Stimulated activated naive CD8-positive, alpha-beta T cell treated with anti-CD3 and anti-CD28 coated beads, Interleukin-15, amount 100 ng/mL, for 72 hours (primary cell): ENCODE data around the gene APLF.
"Not testable (repeated sequence)": the region's sequence is repeated elsewhere in the genome, so short reads cannot be mapped to it uniquely, and the experiment has no call there.

Source experiments
- ATAC-seq: fragments of 150-1000 bp; cut with Tn5 transposase; 2 replicates; pipeline ENCODE4 v1.10.0; 2021; ENCODE audit warnings: mild to moderate bottlenecking, moderate library complexity
- DNase-seq, 2 donors: peaks; one replicate each; pipeline ENCODE4 v3.0.0; 2021 to 2022
- H3K27ac Mint-ChIP-seq, 2 donors: one replicate each; pipeline ENCODE4 v1.8.0; 2022; ENCODE audit warnings: mild to moderate bottlenecking in 2 of 2, mixed read lengths in 2 of 2, moderate library complexity in 2 of 2
- H3K27me3 Mint-ChIP-seq: one replicate; pipeline ENCODE4 v1.8.0; 2022; ENCODE audit warnings: mixed read lengths
- H3K4me1 Mint-ChIP-seq: one replicate; pipeline ENCODE4 v1.8.0; 2022; ENCODE audit warnings: mild to moderate bottlenecking, mixed read lengths
- H3K4me3 Mint-ChIP-seq, 2 donors: one replicate each; pipeline ENCODE4 v1.8.0; 2022; ENCODE audit warnings: mild to moderate bottlenecking in 2 of 2, mixed read lengths in 2 of 2, moderate library complexity in 1 of 2
- H3K9me3 Mint-ChIP-seq, 2 donors: one replicate each; pipeline ENCODE4 v1.8.0; 2022; ENCODE audit warnings: mixed read lengths in 2 of 2

Gene APLF

DNA sequence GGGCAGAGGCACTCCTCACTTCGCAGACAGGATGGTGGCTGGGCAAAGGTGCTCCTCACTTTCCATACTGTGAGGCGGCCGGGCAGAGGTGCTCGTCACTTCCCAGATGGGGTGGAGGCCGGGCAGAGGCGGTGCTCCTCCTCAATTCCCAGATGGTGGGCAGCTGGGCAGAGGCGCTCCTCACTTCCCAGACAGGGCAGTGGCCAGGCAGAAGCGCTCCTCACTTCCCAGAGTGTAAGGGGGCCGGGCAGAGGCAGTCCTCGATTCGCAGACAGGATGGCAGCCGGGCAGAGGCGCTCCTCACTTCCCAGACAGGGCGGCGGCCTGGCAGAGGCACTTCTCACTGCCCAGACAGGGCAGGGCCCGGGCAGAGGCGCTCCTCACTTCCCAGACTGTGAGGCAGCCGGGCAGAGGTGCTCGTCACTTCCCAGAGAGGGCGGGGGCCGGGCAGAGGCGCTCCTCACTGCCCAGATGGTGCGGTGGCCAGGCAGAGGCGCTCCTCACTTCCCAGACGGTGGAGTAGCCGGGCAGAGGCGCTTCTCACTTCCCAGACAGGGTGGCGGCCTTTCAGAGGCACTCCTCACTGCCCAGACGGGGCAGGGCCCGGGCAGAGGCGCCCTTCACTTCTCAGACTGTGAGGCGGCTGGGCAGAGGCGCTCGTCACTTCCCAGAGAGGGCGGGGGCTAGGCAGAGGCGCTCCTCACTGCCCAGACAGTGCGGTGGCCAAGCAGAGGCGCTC is 60.1 kb downstream of the APLF start:
- not testable (repeated sequence) for H3K27me3 Mint-ChIP-seq, ATAC-seq, H3K27ac Mint-ChIP-seq, H3K9me3 Mint-ChIP-seq, H3K4me1 Mint-ChIP-seq, DNase-seq, H3K4me3 Mint-ChIP-seq

GRCh38 chr2:68529156-68529555 is 61.8 kb downstream of the APLF start:
- not testable (repeated sequence) for H3K27ac Mint-ChIP-seq, H3K4me1 Mint-ChIP-seq, H3K4me3 Mint-ChIP-seq, DNase-seq, H3K27me3 Mint-ChIP-seq, ATAC-seq, H3K9me3 Mint-ChIP-seq

DNA sequence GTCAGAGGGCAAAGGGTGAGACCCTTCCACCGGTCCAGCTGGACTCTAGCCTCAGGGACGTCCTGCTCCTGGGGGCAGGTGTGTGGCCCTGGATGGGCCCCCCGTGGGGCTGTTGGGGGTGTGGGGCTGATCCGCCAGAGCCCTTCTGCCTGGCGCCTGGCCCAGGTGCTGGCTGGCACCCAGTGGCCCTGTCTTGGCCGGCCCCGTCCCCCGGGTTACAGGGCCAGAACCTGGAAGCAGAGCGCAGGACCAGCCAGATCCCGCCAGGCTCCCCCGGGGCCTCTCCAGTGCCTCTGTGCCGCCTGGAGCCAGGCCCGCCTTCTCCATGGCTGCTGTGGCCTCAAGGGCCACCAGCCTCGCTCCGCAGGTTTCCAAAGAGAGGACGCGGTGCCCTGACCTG is 62.3 kb downstream of the APLF start:
- not testable (repeated sequence) for H3K27me3 Mint-ChIP-seq, H3K4me3 Mint-ChIP-seq, DNase-seq, H3K4me1 Mint-ChIP-seq, H3K9me3 Mint-ChIP-seq, ATAC-seq, H3K27ac Mint-ChIP-seq

DNA sequence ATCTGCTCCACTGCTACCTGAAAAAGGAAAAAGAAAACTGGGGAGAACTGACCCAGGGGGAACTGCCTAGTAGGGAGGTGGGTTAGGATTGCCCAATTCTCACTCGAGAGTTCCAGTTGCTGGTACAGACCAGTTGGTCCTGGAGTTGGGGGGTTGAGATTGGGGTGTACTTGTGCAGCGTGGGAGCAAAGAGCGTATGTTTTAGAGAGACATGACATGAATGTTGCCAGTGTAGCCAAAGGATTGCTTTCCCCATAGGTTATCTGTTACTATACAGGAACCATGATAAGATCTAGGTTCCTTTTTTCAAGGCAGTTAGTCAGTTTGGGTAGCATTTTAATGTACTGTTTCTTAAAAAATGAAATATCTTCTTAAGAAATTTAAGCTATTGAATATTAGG is 68.6 kb downstream of the APLF start:
- DNase-seq (no peak), ATAC-seq (no peak)
- Mint-ChIP-seq H3K27ac (no peak overlapping the region), H3K4me1 (no peaks in the 10 kb centered on the region), H3K9me3 (no peaks in the 10 kb centered on the region), H3K27me3 (no peaks in the 10 kb centered on the region), H3K4me3 (no peak overlapping the region)

- Mint-ChIP-seq H3K9me3 (no peaks in the 10 kb centered on the region), H3K4me1 (no peaks in the 10 kb centered on the region), H3K27me3 (no peaks in the 10 kb centered on the region), H3K27ac (no peak overlapping the region), H3K4me3 (no peak overlapping the region)
- ATAC-seq: no peak
- DNase-seq: no peak
Observed at GRCh38 chr2:68537011-68537410, 69.6 kb downstream of the APLF start.

GRCh38 chr2:68537809-68538208 is 70.4 kb downstream of the APLF start:
- H3K27ac Mint-ChIP-seq: no peak overlapping the region
- no peak for DNase-seq

DNA sequence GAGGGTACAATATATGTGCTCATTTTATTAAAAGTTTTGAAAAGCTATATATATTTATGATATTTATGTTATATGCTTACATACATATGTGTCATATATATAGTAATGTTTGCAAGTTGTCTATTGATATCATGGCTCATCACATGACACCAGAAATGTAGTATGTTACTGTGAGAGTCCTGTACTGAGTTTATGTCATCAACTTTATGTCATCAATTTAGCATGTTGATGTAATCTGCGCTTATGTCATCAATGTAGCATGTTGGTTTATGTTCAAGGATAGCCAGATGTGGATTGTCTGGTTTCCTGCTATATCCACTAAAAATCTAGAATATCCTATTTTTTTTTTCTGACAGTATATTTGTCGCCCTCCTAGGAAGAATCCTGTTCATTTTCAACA is 77.4 kb downstream of the APLF start:
- Mint-ChIP-seq H3K4me1 (no peaks in the 10 kb centered on the region), H3K9me3 (no peaks in the 10 kb centered on the region), H3K27ac (no peak overlapping the region), H3K4me3 (no peak overlapping the region), H3K27me3 (no peaks in the 10 kb centered on the region)
- ATAC-seq (no peak), DNase-seq (no peak)

More at GRCh38 chr2:68537809-68538208, 70.4 kb downstream of the APLF start:
- no peak for ATAC-seq
- H3K4me3 Mint-ChIP-seq: no peak overlapping the region
- H3K27me3 Mint-ChIP-seq: no peaks in the 10 kb centered on the region
- H3K9me3 Mint-ChIP-seq: no peaks in the 10 kb centered on the region
- H3K4me1 Mint-ChIP-seq: no peaks in the 10 kb centered on the region

DNA sequence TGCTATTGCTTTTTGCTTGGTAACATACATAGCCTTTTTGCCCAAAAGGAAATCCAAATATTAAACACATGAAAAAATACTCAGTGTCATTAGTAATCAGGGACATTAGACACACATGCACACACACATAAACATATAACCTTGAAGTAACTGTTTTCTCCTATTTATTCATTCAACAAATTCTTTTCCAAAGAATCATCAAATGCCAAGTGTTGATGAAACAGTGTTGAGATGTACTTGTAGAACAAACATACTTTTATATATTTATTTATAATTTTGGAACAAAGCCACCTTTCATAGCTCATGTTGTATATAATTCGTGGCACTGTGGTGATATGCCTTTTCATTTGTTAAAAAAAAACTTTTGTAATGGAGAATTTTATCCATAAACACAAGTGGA is 81.0 kb downstream of the APLF start:
- DNase-seq (no peak), ATAC-seq (no peak)
- Mint-ChIP-seq H3K4me3 (no peak overlapping the region), H3K4me1 (no peaks in the 10 kb centered on the region), H3K27me3 (no peaks in the 10 kb centered on the region), H3K9me3 (no peaks in the 10 kb centered on the region), H3K27ac (no peak overlapping the region)

- Mint-ChIP-seq H3K9me3 (no peaks in the 10 kb centered on the region), H3K27me3 (no peaks in the 10 kb centered on the region), H3K27ac (no peak overlapping the region), H3K4me3 (no peak overlapping the region), H3K4me1 (no peaks in the 10 kb centered on the region)
- ATAC-seq (no peak), DNase-seq (no peak)
Observed at GRCh38 chr2:68553098-68553497, 85.7 kb downstream of the APLF start.

GRCh38 chr2:68555425-68556206 is 88.2 kb downstream of the APLF start:
- not testable (repeated sequence) for H3K27me3 Mint-ChIP-seq, H3K4me1 Mint-ChIP-seq, DNase-seq, H3K4me3 Mint-ChIP-seq, H3K27ac Mint-ChIP-seq, H3K9me3 Mint-ChIP-seq, ATAC-seq

- Mint-ChIP-seq H3K4me3 (no peak overlapping the region), H3K27me3 (no peaks in the 10 kb centered on the region), H3K9me3 (no peaks in the 10 kb centered on the region), H3K27ac (no peak overlapping the region), H3K4me1 (peaks cover 10% of the 10 kb centered on the region)
- no peak for DNase-seq
- no peak for ATAC-seq
Observed at GRCh38 chr2:68556381-68556780, 89.0 kb downstream of the APLF start.

DNA sequence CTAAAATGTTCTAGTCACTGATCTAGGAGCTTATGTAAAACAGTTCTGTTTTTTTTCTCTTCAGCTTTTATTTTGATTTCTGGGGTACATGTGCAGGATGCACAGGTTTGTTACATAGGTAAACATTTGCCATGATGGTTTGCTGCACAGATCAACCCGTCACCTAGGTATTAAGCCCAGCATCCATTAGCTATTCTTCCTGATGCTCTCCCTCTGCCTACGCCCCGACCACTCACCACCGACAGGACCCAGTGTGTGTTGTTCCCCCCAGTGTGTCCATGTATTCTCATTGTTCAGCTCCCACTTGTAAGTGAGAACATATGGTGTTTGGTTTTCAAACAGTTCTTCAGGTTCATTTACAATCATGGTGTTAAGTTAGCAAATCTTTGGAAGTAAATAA is 91.2 kb downstream of the APLF start:
- Mint-ChIP-seq H3K9me3 (no peaks in the 10 kb centered on the region), H3K4me3 (no peak overlapping the region)

DNA sequence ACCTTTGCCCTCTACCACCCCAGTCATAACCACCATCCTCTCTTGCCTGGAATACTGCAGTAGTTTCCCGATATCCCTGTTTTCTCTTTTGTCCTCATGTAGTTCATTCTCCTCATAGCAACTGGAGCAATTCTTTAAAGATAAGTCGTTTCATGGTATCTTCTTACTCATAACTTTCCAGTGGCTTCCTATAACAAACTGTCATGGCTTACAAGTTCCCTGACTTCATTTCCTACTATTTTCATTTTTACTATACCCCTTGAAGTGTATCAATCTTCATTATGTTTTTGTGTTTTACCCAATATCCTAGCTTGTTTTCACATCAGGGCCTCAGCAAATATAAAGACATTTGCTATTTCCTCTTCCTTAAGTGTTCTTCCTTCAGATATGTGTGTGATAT is 92.3 kb downstream of the APLF start:
- Mint-ChIP-seq H3K4me3 (no peak overlapping the region), H3K9me3 (no peaks in the 10 kb centered on the region), H3K27ac (no peak overlapping the region), H3K27me3 (no peaks in the 10 kb centered on the region), H3K4me1 (peaks cover 10% of the 10 kb centered on the region)
- no peak for ATAC-seq
- no peak for DNase-seq

More for the DNA sequence above, 91.2 kb downstream of the APLF start:
- DNase-seq (no peak), ATAC-seq (no peak)
- peaks cover 10% of the 10 kb centered on the region for H3K4me1 Mint-ChIP-seq
- no peak overlapping the region for H3K27ac Mint-ChIP-seq
- no peaks in the 10 kb centered on the region for H3K27me3 Mint-ChIP-seq

DNA sequence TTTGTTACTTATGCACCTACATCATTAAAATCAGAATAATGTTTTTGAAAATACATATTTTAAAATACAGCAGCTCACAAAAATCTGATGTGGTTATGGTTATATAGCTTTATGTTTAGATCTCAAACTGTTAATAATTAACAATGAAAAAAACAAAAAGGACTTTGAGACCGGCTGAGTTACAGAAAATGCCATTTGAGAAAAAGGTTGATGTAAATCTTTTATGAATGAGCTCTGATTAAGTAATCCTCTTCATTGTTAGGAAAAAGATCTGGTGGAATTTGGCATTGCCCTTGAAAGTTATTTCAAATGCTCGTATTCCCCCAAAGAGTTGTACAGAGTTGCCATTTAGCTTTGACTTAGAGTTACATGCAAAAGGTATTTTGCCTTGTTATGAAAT is 93.2 kb downstream of the APLF start:
- Mint-ChIP-seq H3K4me1 (peaks cover 10% of the 10 kb centered on the region), H3K27me3 (no peaks in the 10 kb centered on the region), H3K27ac (no peak overlapping the region), H3K4me3 (no peak overlapping the region), H3K9me3 (no peaks in the 10 kb centered on the region)
- no peak for ATAC-seq
- DNase-seq: no peak

GRCh38 chr2:68561372-68561771 is 94.0 kb downstream of the APLF start:
- no peak for ATAC-seq

GRCh38 chr2:68562934-68563333 is 95.5 kb downstream of the APLF start:
- DNase-seq (no peak), ATAC-seq (no peak)
- H3K4me3 Mint-ChIP-seq: no peak overlapping the region
- H3K27me3 Mint-ChIP-seq: no peaks in the 10 kb centered on the region
- H3K4me1 Mint-ChIP-seq: peaks cover 10% of the 10 kb centered on the region
- no peaks in the 10 kb centered on the region for H3K9me3 Mint-ChIP-seq
- H3K27ac Mint-ChIP-seq: no peak overlapping the region

More at GRCh38 chr2:68561372-68561771, 94.0 kb downstream of the APLF start:
- Mint-ChIP-seq H3K4me3 (no peak overlapping the region), H3K27ac (no peak overlapping the region), H3K4me1 (peaks cover 10% of the 10 kb centered on the region), H3K27me3 (no peaks in the 10 kb centered on the region), H3K9me3 (no peaks in the 10 kb centered on the region)
- DNase-seq: no peak
